GM20431 (cell line): ENCODE measurements around the gene MGST1.
"Not testable (repeated sequence)": the region's sequence is repeated elsewhere in the genome, so short reads cannot be mapped to it uniquely, and the experiment has no call there.

ENCODE experiments used
- in situ Hi-C: fragments of 300-500 bp; cut with MseI, MboI; formaldehyde crosslinking; loops from one replicate; pipeline ENCODE4 v1.15.0; 2020; ENCODE audit warnings: low sequenced_read_pairs; ENCODE audit not compliant: unreplicated experiment

The MGST1 gene

DNA sequence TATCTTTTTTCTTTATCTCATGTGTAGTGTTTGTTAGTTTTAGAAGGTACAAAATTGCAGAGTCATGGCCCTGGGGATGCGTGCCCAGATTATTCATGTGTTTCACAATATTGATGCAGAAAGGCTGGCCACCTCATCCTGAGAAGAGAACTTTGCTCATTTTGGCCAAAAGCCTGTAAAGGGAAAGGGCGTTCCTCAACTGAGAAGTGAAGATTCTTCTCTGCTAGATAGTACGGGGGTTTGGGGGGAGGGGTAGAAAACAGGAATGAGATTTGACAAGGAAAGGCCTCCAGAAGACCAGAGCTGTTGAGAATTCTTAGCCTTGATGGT, 1.7 kb downstream of the MGST1 start:
- in situ Hi-C loops, result no loop called here

GRCh38 chr12:16350682-16351081, 3.2 kb downstream of the MGST1 start:
- in situ Hi-C loops, result no loop called here

GRCh38 chr12:16352481-16352880, 5.0 kb downstream of the MGST1 start:
- in situ Hi-C loops, result no loop called here

DNA sequence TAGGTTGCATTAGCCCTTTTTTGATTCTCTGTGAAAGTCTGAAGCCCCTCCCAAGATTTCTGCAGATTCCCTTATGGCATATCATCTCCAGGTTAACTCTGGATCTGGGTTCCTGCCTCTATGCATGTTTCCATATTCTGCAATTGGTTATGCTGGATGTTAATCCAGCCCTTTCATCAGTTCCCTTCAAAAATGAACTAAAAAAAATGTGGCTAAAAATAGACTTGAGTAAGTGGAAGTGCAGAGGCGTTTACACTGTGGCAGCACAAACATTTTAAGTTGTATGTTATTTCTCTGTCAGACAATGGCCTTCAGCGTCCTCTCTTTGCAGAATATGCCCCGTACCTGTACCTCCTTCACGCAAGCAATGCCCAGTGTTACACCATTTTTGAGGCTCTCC, 11.4 kb downstream of the MGST1 start:
- in situ Hi-C loops, result no loop called here

- in situ Hi-C loops, result no loop called here
Measured at GRCh38 chr12:16359512-16360491, 12.4 kb downstream of the MGST1 start.

DNA sequence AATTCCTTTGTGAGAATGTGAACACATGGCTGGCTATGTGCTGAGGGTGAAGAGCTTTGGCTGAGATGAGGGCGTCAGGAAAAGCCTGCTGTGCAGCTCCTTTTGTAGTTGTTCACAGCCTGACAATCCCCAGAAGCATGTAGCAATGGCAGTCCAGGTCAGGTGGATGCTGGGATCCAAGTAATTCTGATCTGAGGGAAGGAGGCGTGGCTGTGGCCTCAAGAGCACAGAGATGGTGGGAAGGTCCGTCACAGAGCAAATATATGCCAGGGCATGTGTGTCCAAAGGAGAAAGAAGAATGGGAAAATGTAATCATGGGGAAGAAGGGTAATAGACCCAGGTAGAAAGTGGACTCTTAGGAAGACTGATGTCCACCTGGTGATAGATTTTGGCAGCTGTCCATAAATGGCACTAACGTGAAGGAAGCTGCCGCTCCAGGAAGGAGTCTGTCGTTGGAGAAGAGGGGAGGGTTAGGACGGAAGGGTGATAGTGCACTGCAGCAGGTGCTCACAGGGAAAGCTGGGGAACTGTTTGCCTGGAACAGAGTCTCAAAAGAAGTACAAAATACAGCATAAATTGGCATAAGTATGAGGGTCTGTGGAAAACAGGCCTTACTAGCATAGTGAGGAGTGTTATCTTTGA, 13.8 kb downstream of the MGST1 start:
- in situ Hi-C loops, result no loop called here

GRCh38 chr12:16362550-16362949, 15.1 kb downstream of the MGST1 start:
- in situ Hi-C loops, result no loop called here

- in situ Hi-C loops, result no loop called here
Measured at GRCh38 chr12:16369156-16369555, 21.7 kb downstream of the MGST1 start.

GRCh38 chr12:16370096-16370495, 22.7 kb downstream of the MGST1 start:
- in situ Hi-C loops, result no loop called here

- in situ Hi-C loops, result not testable (repeated sequence)
Measured at GRCh38 chr12:16382652-16383312, 35.3 kb downstream of the MGST1 start.

GRCh38 chr12:16384732-16385131, 37.3 kb downstream of the MGST1 start:
- in situ Hi-C loops, result no loop called here

- in situ Hi-C loops, result no loop called here
Measured at GRCh38 chr12:16385782-16386646, 38.6 kb downstream of the MGST1 start.

- in situ Hi-C loops, result no loop called here
Measured at GRCh38 chr12:16387919-16388318, 40.5 kb downstream of the MGST1 start.

- in situ Hi-C loops, result no loop called here
Measured at GRCh38 chr12:16389594-16389993, 42.1 kb downstream of the MGST1 start.

- in situ Hi-C loops, result no loop called here
Measured at GRCh38 chr12:16392846-16393535, 45.5 kb downstream of the MGST1 start.

GRCh38 chr12:16399101-16399500, 51.7 kb downstream of the MGST1 start:
- in situ Hi-C loops, result no loop called here

DNA sequence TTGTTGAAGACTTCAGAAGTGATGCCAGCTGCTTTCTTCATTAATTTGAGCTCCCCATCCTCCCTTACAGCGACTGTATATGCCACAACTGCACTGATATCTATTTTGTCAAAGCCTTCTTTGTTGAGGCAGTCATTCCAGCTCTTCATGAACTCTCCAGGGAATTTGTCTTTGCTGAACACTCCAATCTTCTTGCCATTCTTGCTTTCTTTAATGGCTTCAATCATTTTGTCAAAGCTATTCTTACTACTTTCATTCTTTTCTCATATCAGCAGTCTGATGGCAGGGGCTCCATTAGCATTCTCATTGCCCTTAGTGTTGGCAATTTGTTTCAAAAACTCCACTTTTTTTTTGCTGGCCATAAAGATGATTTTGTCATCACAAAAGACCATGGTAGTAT, 54.4 kb downstream of the MGST1 start:
- in situ Hi-C loops, result not testable (repeated sequence)

DNA sequence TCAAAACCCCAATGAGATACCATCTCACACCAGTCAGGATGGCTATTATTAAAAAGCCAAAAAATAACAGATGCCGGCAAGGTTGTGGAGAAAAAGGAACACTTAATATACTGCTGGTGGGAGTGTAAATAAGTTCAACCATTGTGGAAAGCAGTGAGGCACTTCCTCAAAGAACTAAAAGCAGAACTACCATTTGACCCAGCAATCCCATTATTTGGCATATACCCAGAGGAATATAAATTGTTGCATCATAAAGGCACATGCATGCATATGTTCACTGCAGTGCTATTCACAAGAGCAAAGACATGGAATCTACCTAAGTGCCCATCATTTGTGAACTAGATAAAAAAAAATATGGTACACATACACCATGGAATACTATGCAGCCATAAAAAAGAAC, 59.9 kb downstream of the MGST1 start:
- in situ Hi-C loops, result no loop called here
